ENCODE results near the gene HTR1E. TPM values are rescaled to one million over a fixed set of nuclear protein-coding genes. Genes with fewer than 3 reads are reported as not detected.

HTR1E gene
- total and polyA plus RNA-seq, 9 of the 15 experiments (the other 6 are each of a cell fraction or from before 2014, with no cell fraction given): not detected

DNA sequence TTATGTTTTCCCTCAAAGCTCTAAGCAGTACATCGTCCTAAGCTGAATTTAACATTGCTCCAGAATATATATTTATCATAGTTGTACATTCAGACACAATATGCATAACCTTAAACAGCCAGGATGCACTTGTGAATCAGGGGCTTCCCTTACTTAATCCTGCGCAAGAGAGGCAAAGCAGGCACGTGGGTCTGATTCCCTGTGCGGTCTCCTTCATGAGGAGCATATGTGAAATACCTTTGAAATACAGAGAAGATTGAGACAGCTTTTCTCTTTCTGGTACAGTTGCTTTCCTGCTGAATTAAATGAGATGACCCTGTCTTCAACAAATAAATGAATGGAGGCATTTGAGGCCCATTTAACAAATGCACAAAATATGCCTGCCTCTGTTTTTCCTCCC is 1.5 kb downstream of the HTR1E start (continued):
- TF ChIP-seq MYC (IDR thresholded peaks at IDR 0.05; ENCODE audit: low read depth, low read length) (no peak), MYC (CRISPR knock-in tag; IDR thresholded peaks at IDR 0.05; ENCODE audit: borderline replicate concordance, low read depth) (no peak), NCOA6 (IDR thresholded peaks at IDR 0.05) (no peak), STAT5A (IDR thresholded peaks at IDR 0.05; ENCODE audit: borderline replicate concordance, low read length) (no peak)

DNA sequence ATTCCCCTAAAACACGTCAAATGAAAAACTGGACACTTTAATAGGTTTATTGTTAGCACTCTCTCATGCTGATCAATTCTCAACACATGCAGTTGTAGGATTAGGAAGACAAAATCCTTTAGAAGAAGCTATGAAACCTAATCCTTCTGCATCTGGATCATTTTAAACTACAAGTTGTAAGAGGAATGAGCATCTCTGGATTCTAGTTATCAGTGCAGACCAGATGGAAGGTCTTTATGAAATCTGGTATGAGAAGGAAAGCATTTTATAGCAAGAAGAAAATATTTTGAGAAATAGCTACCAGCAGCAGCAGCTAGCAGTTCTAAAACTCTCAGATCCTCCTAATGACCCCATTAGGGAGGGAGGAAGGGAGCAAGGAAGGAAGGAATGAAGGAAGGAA is 4.1 kb downstream of the HTR1E start:
- in situ Hi-C loops (cut with MboI): no loop called here
- BruUV-seq (replicated peaks): no TSS peak
- ChIA-PET CTCF (ENCODE audit: low intra/inter-chr PET ratio) (no interaction called here), POLR2A (interaction anchor here (0.6 kb wide), 1 partner anchor 1024 kb away, joined by 3 read pairs; no protein-coding TSS in a partner anchor)
- intact Hi-C loops (cut with micrococcal nuclease): no loop called here
- TF ChIP-seq HNRNPK (IDR thresholded peaks at IDR 0.05; ENCODE audit: low read depth, low read length, poor library complexity, severe bottlenecking): no peak
- no peak for TF ChIP-seq POLR3A (IDR thresholded peaks at IDR 0.05; ENCODE audit: borderline replicate concordance, extremely low read depth, insufficient read depth, insufficient read length)
- TF ChIP-seq, protein P1, sequence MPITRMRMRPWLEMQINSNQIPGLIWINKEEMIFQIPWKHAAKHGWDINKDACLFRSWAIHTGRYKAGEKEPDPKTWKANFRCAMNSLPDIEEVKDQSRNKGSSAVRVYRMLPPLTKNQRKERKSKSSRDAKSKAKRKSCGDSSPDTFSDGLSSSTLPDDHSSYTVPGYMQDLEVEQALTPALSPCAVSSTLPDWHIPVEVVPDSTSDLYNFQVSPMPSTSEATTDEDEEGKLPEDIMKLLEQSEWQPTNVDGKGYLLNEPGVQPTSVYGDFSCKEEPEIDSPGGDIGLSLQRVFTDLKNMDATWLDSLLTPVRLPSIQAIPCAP (CRISPR knock-in tag; IDR thresholded peaks at IDR 0.05; ENCODE audit: borderline replicate concordance): no peak
- no peak for TF ChIP-seq ZNF124 (CRISPR knock-in tag; IDR thresholded peaks at IDR 0.05)
- no peak for TF ChIP-seq HLTF (IDR thresholded peaks at IDR 0.05)
- no peak for TF ChIP-seq MEF2A (IDR thresholded peaks at IDR 0.05; ENCODE audit: control insufficient read depth, low read depth, low read length)
- TF ChIP-seq RFX1 (IDR thresholded peaks at IDR 0.05): no peak
- TF ChIP-seq TRIM24 (IDR thresholded peaks at IDR 0.05): no peak
- TF ChIP-seq MTA1 (IDR thresholded peaks at IDR 0.05; ENCODE audit: borderline replicate concordance): no peak
- TF ChIP-seq, protein P2, sequence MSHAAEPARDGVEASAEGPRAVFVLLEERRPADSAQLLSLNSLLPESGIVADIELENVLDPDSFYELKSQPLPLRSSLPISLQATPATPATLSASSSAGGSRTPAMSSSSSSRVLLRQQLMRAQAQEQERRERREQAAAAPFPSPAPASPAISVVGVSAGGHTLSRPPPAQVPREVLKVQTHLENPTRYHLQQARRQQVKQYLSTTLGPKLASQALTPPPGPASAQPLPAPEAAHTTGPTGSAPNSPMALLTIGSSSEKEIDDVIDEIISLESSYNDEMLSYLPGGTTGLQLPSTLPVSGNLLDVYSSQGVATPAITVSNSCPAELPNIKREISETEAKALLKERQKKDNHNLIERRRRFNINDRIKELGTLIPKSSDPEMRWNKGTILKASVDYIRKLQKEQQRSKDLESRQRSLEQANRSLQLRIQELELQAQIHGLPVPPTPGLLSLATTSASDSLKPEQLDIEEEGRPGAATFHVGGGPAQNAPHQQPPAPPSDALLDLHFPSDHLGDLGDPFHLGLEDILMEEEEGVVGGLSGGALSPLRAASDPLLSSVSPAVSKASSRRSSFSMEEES (CRISPR knock-in tag; IDR thresholded peaks at IDR 0.05): no peak
- no peak for TF ChIP-seq HNRNPUL1 (IDR thresholded peaks at IDR 0.05; ENCODE audit: low read length)
- no peak for TF ChIP-seq ADNP (tag; IDR thresholded peaks at IDR 0.05)
- TF ChIP-seq NFIX (CRISPR knock-in tag; IDR thresholded peaks at IDR 0.05; ENCODE audit: low read depth): no peak
- DNase-seq (ENCODE audit: extremely low read depth in 1 of 4, low spot score in 3 of 4) (no peak), ATAC-seq (no peak), FAIRE-seq (no peak)
- H3K9ac ChIP-seq (ENCODE audit: insufficient read depth in 1 of 2, low read depth in 2 of 2, low read length in 2 of 2): no peak overlapping the region
- H3K4me1 ChIP-seq (replicated peaks in 1 of 2; ENCODE audit: control insufficient read depth in 2 of 2, insufficient read depth in 2 of 2, low read length in 2 of 2): peaks cover 0 to 7% of the 10 kb centered on the region in 2 experiments; a peak in 1 of 5 replicates
- H2AFZ ChIP-seq (ENCODE audit: low read depth, low read length): no peak overlapping the region
- no peak overlapping the region for H3K27ac ChIP-seq (ENCODE audit: extremely low read depth, low read depth, low read length)
- H3K4me2 ChIP-seq (ENCODE audit: insufficient read depth, low read length): no peak overlapping the region
- H3K4me3 ChIP-seq: no peak overlapping the region
- H3K79me2 ChIP-seq (ENCODE audit: control insufficient read depth, insufficient read depth, low read length): no peaks in the 10 kb centered on the region
- no peaks in the 10 kb centered on the region for H3K36me3 ChIP-seq (ENCODE audit: control insufficient read depth, insufficient read depth, low read length)
- no peaks in the 10 kb centered on the region for H3K9me1 ChIP-seq (ENCODE audit: control insufficient read depth, insufficient read depth, low read length)
- no peaks in the 10 kb centered on the region for H3K9me3 ChIP-seq (replicated peaks; ENCODE audit: control insufficient read depth, insufficient read depth, low read depth, low read length)
- H4K20me1 ChIP-seq (replicated peaks; ENCODE audit: control insufficient read depth, insufficient read depth, low read length): no peaks in the 10 kb centered on the region
- no peaks in the 10 kb centered on the region; a peak in 1 of 5 replicates for H3K27me3 ChIP-seq (ENCODE audit: control insufficient read depth in 2 of 2, insufficient read depth in 2 of 2, low read length in 2 of 2)
- 0% methylated on average over 1 of the region's 1 CpG for WGBS (ENCODE audit: insufficient coverage, low coverage, missing lambda C conversion rate)
